ENCODE results near the gene FBLN7. TPM values are rescaled to one million over a fixed set of nuclear protein-coding genes. Genes with fewer than 3 reads are reported as not detected.
"Not testable (repeated sequence)": the region's sequence is repeated elsewhere in the genome, so short reads cannot be mapped to it uniquely, and the experiment has no call there.

The FBLN7 gene
- total RNA-seq, 4 donors from 2014 or later, result 4.4 to 11.8 (median 7.9) TPM

- Histone ChIP-seq H3K36me3 (no peaks in the 10 kb centered on the region), H3K4me1 (no peaks in the 10 kb centered on the region), H3K9me3 (no peaks in the 10 kb centered on the region), H3K4me3 (no peak overlapping the region), H3K27me3 (no peaks in the 10 kb centered on the region), H3K27ac (peak overlapping the region in 1 of 2 donors; percentile 40)
- DNase-seq, result no peak
- intact Hi-C loops (cut with DNase I; ENCODE audit: low total_unique reads), result no loop called here
- no peak for TF ChIP-seq POLR2A (IDR thresholded peaks at IDR 0.05)
- no peak for TF ChIP-seq CTCF (IDR thresholded peaks at IDR 0.05)
Observed at GRCh38 chr2:112096098-112096497, 42.1 kb upstream of the FBLN7 start.

GRCh38 chr2:112108178-112108832 is 29.9 kb upstream of the FBLN7 start:
- no peak for DNase-seq
- no peak overlapping the region for H3K27ac ChIP-seq
- TF ChIP-seq CTCF (IDR thresholded peaks at IDR 0.05) (no peak), POLR2A (IDR thresholded peaks at IDR 0.05) (no peak)
- intact Hi-C loops (cut with DNase I; ENCODE audit: low total_unique reads), result no loop called here
- H3K9me3 ChIP-seq, result peaks cover 0 to 3% of the 10 kb centered on the region in 2 donors
- no peaks in the 10 kb centered on the region for H3K36me3 ChIP-seq
- H3K27me3 ChIP-seq, result no peaks in the 10 kb centered on the region
- no peaks in the 10 kb centered on the region for H3K4me1 ChIP-seq
- no peak overlapping the region for H3K4me3 ChIP-seq

GRCh38 chr2:112109278-112109677 is 28.9 kb upstream of the FBLN7 start:
- H3K27ac ChIP-seq, result no peak overlapping the region
- TF ChIP-seq CTCF (IDR thresholded peaks at IDR 0.05), result no peak

GRCh38 chr2:112110966-112111365 is 27.2 kb upstream of the FBLN7 start:
- no peaks in the 10 kb centered on the region for H3K36me3 ChIP-seq

More at GRCh38 chr2:112109278-112109677, 28.9 kb upstream of the FBLN7 start:
- Histone ChIP-seq H3K9me3 (peaks cover 0 to 3% of the 10 kb centered on the region in 2 donors), H3K27me3 (no peaks in the 10 kb centered on the region), H3K4me1 (no peaks in the 10 kb centered on the region), H3K36me3 (no peaks in the 10 kb centered on the region), H3K4me3 (no peak overlapping the region)
- DNase-seq, result no peak
- intact Hi-C loops (cut with DNase I; ENCODE audit: low total_unique reads), result no loop called here

GRCh38 chr2:112113354-112113753 is 24.8 kb upstream of the FBLN7 start:
- H3K36me3 ChIP-seq; DNase-seq; intact Hi-C loops (cut with DNase I; ENCODE audit: low total_unique reads); H3K4me3 ChIP-seq; H3K27ac ChIP-seq; H3K27me3 ChIP-seq; H3K9me3 ChIP-seq; H3K4me1 ChIP-seq: not testable (repeated sequence)

More at GRCh38 chr2:112110966-112111365, 27.2 kb upstream of the FBLN7 start:
- no peaks in the 10 kb centered on the region for H3K27me3 ChIP-seq
- TF ChIP-seq POLR2A (IDR thresholded peaks at IDR 0.05) (no peak), CTCF (IDR thresholded peaks at IDR 0.05) (no peak)
- intact Hi-C loops (cut with DNase I; ENCODE audit: low total_unique reads), result no loop called here
- DNase-seq, result no peak
- no peaks in the 10 kb centered on the region for H3K4me1 ChIP-seq
- no peak overlapping the region for H3K4me3 ChIP-seq
- H3K9me3 ChIP-seq, result peaks cover 0 to 3% of the 10 kb centered on the region in 2 donors
- H3K27ac ChIP-seq, result no peak overlapping the region

- DNase-seq, result no peak
Observed at GRCh38 chr2:112118148-112118547, 20.0 kb upstream of the FBLN7 start.

More at GRCh38 chr2:112118148-112118547, 20.0 kb upstream of the FBLN7 start:
- no peak for TF ChIP-seq CTCF (IDR thresholded peaks at IDR 0.05)
- Histone ChIP-seq H3K4me1 (no peaks in the 10 kb centered on the region), H3K36me3 (no peaks in the 10 kb centered on the region), H3K4me3 (no peak overlapping the region), H3K9me3 (no peaks in the 10 kb centered on the region), H3K27me3 (no peaks in the 10 kb centered on the region), H3K27ac (no peak overlapping the region)
- intact Hi-C loops (cut with DNase I; ENCODE audit: low total_unique reads), result no loop called here
